Liver (tissue), 9 donors: ENCODE results near the gene RBM28. TPM values are rescaled to one million over a fixed set of nuclear protein-coding genes. Genes with fewer than 3 reads are reported as not detected.

Experiments
- DNase-seq: peaks from one replicate; pipeline ENCODE4 v3.0.0-alpha.2; 2017; ENCODE audit warnings: low spot score
- H3K27ac ChIP-seq, 2 donors: one replicate each; pipeline ENCODE4 v1.7.0; 2013; ENCODE audit warnings: inconsistent platforms in 2 of 2, low read length in 2 of 2, control low read depth in 1 of 2, low read depth in 1 of 2, mild to moderate bottlenecking in 1 of 2
- H3K27me3 ChIP-seq, 4 donors: one replicate each; pipeline versions ENCODE4 v1.6.1 to v1.7.0; 2013; ENCODE audit warnings: low read length in 3 of 4, inconsistent platforms in 1 of 4, mild to moderate bottlenecking in 1 of 4, moderate library complexity in 1 of 4; ENCODE audit not compliant: control insufficient read depth in 4 of 4, insufficient read depth in 4 of 4
- H3K36me3 ChIP-seq, 4 donors: one replicate each; pipeline versions ENCODE4 v1.6.1 to v1.7.0; 2013; ENCODE audit warnings: low read length in 3 of 4, mild to moderate bottlenecking in 3 of 4, low read depth in 1 of 4, moderate library complexity in 1 of 4; ENCODE audit not compliant: control insufficient read depth in 4 of 4, insufficient read depth in 3 of 4
- H3K4me1 ChIP-seq, 4 donors: one replicate each; pipeline versions ENCODE4 v1.6.1 to v1.7.0; 2013; ENCODE audit warnings: low read length in 3 of 4, mild to moderate bottlenecking in 3 of 4, moderate library complexity in 1 of 4; ENCODE audit not compliant: control insufficient read depth in 4 of 4, insufficient read depth in 4 of 4
- H3K4me3 ChIP-seq, 3 donors: one replicate each; pipeline versions ENCODE4 v1.6.1 to v1.7.0; 2013; ENCODE audit warnings: low read length in 3 of 3, control low read depth in 1 of 3, low read depth in 1 of 3, mild to moderate bottlenecking in 1 of 3
- H3K9ac ChIP-seq, 2 donors: one replicate each; pipeline ENCODE4 v1.7.0; 2013; ENCODE audit warnings: low read length in 2 of 2, mild to moderate bottlenecking in 2 of 2, moderate library complexity in 2 of 2, control low read depth in 1 of 2, low read depth in 1 of 2
- H3K9me3 ChIP-seq, 4 donors: one replicate each; pipeline versions ENCODE4 v1.6.1 to v1.7.0; 2013; ENCODE audit warnings: low read length in 3 of 4; ENCODE audit not compliant: control insufficient read depth in 4 of 4
- EGR1 ChIP-seq, 2 donors: IDR thresholded peaks; 2 replicates each; pipeline ENCODE4 v1.6.1; 2016 to 2018; ENCODE audit warnings: antibody characterized with exemption in 2 of 2, low read depth in 2 of 2
- FOXA1 ChIP-seq: IDR thresholded peaks from 2 replicates; pipeline ENCODE4 v1.6.1; 2016; ENCODE audit warnings: antibody characterized with exemption
- FOXA2 ChIP-seq: IDR thresholded peaks from 2 replicates; pipeline ENCODE4 v1.6.1; 2016; ENCODE audit warnings: antibody characterized with exemption
- GABPA ChIP-seq, 2 donors: IDR thresholded peaks in 1 of 2; conservative IDR thresholded peaks in 1 of 2; 2 replicates each; pipeline ENCODE4 v1.6.1; 2016; ENCODE audit warnings: antibody characterized with exemption in 2 of 2, mild to moderate bottlenecking in 1 of 2, moderate library complexity in 1 of 2
- HNF4A ChIP-seq, 2 donors: conservative IDR thresholded peaks; 2 replicates each; pipeline ENCODE4 v1.6.1; 2016; ENCODE audit warnings: antibody characterized with exemption in 2 of 2, mild to moderate bottlenecking in 2 of 2
- HNF4G ChIP-seq: IDR thresholded peaks from 2 replicates; pipeline ENCODE4 v1.6.1; 2016; ENCODE audit warnings: antibody characterized with exemption
- JUND ChIP-seq, 2 donors: IDR thresholded peaks; 2 replicates each; pipeline ENCODE4 v1.6.1; 2016; ENCODE audit warnings: antibody characterized with exemption in 2 of 2
- NR2F2 ChIP-seq: IDR thresholded peaks from 2 replicates; pipeline ENCODE4 v1.6.1; 2016; ENCODE audit warnings: antibody characterized with exemption
- RAD21 ChIP-seq, 2 donors: IDR thresholded peaks; 2 replicates each; pipeline ENCODE4 v1.6.1; 2016; ENCODE audit warnings: antibody characterized with exemption in 2 of 2, mild to moderate bottlenecking in 2 of 2
- RXRA ChIP-seq, 2 donors: IDR thresholded peaks; 2 replicates each; pipeline ENCODE4 v1.6.1; 2017 to 2018; ENCODE audit warnings: antibody characterized with exemption in 2 of 2, mild to moderate bottlenecking in 1 of 2
- SP1 ChIP-seq: IDR thresholded peaks from 2 replicates; pipeline ENCODE4 v1.6.1; 2018; ENCODE audit warnings: antibody characterized with exemption, mild to moderate bottlenecking
- TAF1 ChIP-seq: conservative IDR thresholded peaks from 2 replicates; pipeline ENCODE4 v1.6.1; 2016; ENCODE audit warnings: antibody characterized with exemption, mild to moderate bottlenecking
- YY1 ChIP-seq: IDR thresholded peaks from 2 replicates; pipeline ENCODE4 v1.6.1; 2016; ENCODE audit warnings: antibody characterized with exemption, mild to moderate bottlenecking
- WGBS: extraction: QIAGEN DNeasy Blood & Tissue Kit; methylation state at CpG from one replicate; pipeline ENCODE4 v1.1.7; 2013; 5-methylcytosine and 5-hydroxymethylcytosine counted together
- polyA plus RNA-seq, 2 donors: library from polyadenylated mRNA; stranded (reverse) in 1 of 2; unstranded in 1 of 2; fragments of 200-250 nt in 1 of 2; fragments of >200 nt in 1 of 2; fragmentation: Nextera tagmentation in 1 of 2; extraction: Ambion mirVana in 1 of 2; gene quantifications; one replicate each; pipeline versions ENCODE4 v1.2.1 to v1.2.3, GENCODE V29; 2013 to 2015
- total RNA-seq, 2 donors: library from RNA; depleted of rRNA; stranded (reverse); fragments of >200 nt; gene quantifications; one replicate each; pipeline ENCODE4 v1.2.3, GENCODE V29; 2014
- TF ChIP-seq, protein P1 (sequence below): IDR thresholded peaks from 2 replicates; pipeline ENCODE4 v1.6.1; 2016; ENCODE audit warnings: antibody characterized with exemption
- TF ChIP-seq, protein P2 (sequence below): fragments of 150-350 bp; IDR thresholded peaks from 2 replicates; pipeline ENCODE4 v1.5.1; 2017; ENCODE audit warnings: improper control_type of control experiment, low read depth, low read length; ENCODE audit not compliant: missing input control
- TF ChIP-seq, protein P3 (sequence below): IDR thresholded peaks from 2 replicates; pipeline ENCODE4 v1.6.1; 2016; ENCODE audit warnings: antibody characterized with exemption, mild to moderate bottlenecking
- TF ChIP-seq, protein P4 (sequence below): IDR thresholded peaks from 2 replicates; pipeline ENCODE4 v1.6.1; 2016; ENCODE audit warnings: antibody characterized with exemption
- TF ChIP-seq, protein P5 (sequence below): IDR thresholded peaks from 2 replicates; pipeline ENCODE4 v1.6.1; 2016; ENCODE audit warnings: antibody characterized with exemption
- donor health status: healthy.
- donor health status: healthy.
- donor health status: healthy.
- donor health status: healthy.
- donor health status: healthy.

RBM28 gene
- total and polyA plus RNA-seq, 4 donors, result 3.6 to 16.1 (median 11.7) TPM

DNA sequence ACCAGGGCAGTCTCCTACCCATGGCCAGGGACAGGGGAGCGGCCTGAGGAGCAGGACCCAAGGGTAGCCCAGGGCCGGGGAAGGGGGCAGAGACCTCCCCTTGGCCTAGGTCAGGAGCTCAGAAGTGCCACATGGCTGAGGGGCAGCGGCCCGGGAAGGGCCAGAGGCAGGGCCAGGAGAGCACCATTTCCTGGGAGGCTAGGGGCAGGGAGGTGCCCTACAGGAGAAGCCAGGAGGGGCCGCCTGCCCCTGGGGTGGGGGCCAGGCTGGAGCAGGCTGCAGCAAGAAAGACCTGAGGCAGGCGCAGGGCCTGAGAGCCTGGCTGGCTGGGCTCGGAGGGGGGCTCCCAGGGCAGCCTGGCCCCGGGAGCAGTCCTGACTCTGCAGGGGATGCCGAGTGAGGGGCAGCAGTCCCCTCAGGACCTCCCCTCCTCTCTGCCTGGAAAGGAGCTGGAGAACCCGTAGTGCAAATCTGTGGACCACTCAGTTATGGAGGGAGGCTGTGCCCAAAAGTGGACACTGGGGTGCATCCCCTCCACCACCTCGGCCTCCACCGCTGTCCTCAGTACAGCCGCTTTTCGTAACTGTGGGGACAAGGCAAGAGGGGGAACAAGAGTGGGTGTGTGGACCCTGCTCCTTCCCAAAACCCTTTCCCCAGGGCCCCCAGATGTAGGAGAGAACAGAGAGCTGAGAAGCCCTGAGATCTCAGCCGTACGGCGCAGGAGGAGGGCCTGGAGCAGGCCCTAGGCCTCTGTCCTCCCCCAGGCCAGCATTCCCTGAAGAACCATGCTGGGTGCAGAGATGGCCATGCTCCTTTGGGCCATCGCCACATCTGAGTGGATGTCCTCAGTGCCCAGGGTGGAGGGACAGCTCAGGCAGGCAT is 49.0 kb upstream of the RBM28 start:
- Histone ChIP-seq H3K9me3 (no peaks in the 10 kb centered on the region), H3K4me1 (no peaks in the 10 kb centered on the region), H3K36me3 (peaks cover 0 to 4% (median 0%) of the 10 kb centered on the region in 4 donors), H3K4me3 (no peak overlapping the region), H3K9ac (no peak overlapping the region), H3K27ac (no peak overlapping the region), H3K27me3 (no peaks in the 10 kb centered on the region)
- DNase-seq, result no peak
- WGBS, result 95% methylated on average over 18 of the region's 18 CpGs
- no peak for TF ChIP-seq NR2F2

DNA sequence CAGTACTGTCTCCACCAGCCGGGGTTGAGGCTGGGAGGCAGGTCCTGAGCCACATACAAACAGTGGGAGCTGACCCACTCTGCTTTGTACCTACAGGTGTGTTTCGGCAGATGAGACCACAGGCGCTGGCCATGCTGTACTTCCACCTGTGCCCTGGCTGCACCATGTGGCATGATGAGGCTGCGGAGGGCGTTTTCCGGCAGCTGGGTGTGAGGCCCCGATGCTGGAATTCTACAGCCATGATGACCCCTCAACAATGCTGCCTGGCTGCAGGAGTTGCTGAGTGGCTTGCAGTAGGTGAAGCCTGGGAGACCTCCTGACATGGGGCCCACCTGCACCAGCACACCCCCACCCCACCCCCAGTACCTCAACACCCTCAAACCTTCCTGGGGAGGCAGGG is 48.1 kb upstream of the RBM28 start:
- no peak overlapping the region for H3K27ac ChIP-seq
- TF ChIP-seq TAF1, result no peak
- TF ChIP-seq, protein P1, sequence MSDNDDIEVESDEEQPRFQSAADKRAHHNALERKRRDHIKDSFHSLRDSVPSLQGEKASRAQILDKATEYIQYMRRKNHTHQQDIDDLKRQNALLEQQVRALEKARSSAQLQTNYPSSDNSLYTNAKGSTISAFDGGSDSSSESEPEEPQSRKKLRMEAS, result no peak
- TF ChIP-seq JUND (IDR thresholded peaks at IDR 0.05), result no peak
- H3K36me3 ChIP-seq, result peaks cover 0 to 4% (median 0%) of the 10 kb centered on the region in 4 donors
- H3K9ac ChIP-seq, result no peak overlapping the region
- no peaks in the 10 kb centered on the region for H3K9me3 ChIP-seq
- H3K27me3 ChIP-seq, result no peaks in the 10 kb centered on the region
- DNase-seq, result no peak
- no peaks in the 10 kb centered on the region for H3K4me1 ChIP-seq
- H3K4me3 ChIP-seq, result no peak overlapping the region
- WGBS, result 95% methylated on average over 7 of the region's 7 CpGs

DNA sequence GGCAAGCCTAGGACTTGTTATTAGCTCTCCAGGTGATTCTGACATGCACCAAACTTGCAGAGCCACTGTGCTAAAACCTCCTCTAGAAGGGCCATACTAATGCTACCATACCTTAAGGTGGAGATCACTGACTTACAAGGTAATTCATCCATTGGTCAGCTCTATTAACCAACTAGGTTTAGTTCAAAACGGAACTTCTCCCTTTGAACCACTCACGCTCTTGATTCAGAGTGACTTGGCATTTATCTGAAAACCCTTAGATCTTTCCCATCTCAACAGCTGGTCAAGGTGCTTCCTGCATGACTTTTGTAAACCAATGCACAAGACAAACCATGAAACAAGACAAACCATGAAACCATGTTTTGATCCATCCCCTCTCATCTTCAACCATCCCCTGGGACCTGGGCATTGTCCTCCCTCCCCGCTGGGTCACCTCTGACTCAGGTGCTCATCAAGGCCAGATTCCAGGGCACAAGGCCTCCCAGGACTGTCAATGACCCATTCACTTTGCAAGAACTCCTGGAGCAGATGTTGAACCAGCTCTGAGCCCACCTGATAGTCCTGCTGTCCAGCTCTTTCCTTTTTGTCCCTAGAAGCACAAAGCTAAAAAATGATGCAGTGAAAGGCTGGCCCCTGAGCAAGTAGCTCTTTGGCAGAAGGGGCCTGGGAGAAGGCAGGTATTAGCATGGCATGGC is 47.3 kb upstream of the RBM28 start:
- no peak overlapping the region for H3K27ac ChIP-seq
- peaks cover 0 to 4% (median 0%) of the 10 kb centered on the region in 4 donors for H3K36me3 ChIP-seq
- H3K4me3 ChIP-seq, result no peak overlapping the region
- H3K27me3 ChIP-seq, result no peaks in the 10 kb centered on the region
- TF ChIP-seq, protein P2, sequence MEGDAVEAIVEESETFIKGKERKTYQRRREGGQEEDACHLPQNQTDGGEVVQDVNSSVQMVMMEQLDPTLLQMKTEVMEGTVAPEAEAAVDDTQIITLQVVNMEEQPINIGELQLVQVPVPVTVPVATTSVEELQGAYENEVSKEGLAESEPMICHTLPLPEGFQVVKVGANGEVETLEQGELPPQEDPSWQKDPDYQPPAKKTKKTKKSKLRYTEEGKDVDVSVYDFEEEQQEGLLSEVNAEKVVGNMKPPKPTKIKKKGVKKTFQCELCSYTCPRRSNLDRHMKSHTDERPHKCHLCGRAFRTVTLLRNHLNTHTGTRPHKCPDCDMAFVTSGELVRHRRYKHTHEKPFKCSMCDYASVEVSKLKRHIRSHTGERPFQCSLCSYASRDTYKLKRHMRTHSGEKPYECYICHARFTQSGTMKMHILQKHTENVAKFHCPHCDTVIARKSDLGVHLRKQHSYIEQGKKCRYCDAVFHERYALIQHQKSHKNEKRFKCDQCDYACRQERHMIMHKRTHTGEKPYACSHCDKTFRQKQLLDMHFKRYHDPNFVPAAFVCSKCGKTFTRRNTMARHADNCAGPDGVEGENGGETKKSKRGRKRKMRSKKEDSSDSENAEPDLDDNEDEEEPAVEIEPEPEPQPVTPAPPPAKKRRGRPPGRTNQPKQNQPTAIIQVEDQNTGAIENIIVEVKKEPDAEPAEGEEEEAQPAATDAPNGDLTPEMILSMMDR, result no peak
- TF ChIP-seq, protein P3, sequence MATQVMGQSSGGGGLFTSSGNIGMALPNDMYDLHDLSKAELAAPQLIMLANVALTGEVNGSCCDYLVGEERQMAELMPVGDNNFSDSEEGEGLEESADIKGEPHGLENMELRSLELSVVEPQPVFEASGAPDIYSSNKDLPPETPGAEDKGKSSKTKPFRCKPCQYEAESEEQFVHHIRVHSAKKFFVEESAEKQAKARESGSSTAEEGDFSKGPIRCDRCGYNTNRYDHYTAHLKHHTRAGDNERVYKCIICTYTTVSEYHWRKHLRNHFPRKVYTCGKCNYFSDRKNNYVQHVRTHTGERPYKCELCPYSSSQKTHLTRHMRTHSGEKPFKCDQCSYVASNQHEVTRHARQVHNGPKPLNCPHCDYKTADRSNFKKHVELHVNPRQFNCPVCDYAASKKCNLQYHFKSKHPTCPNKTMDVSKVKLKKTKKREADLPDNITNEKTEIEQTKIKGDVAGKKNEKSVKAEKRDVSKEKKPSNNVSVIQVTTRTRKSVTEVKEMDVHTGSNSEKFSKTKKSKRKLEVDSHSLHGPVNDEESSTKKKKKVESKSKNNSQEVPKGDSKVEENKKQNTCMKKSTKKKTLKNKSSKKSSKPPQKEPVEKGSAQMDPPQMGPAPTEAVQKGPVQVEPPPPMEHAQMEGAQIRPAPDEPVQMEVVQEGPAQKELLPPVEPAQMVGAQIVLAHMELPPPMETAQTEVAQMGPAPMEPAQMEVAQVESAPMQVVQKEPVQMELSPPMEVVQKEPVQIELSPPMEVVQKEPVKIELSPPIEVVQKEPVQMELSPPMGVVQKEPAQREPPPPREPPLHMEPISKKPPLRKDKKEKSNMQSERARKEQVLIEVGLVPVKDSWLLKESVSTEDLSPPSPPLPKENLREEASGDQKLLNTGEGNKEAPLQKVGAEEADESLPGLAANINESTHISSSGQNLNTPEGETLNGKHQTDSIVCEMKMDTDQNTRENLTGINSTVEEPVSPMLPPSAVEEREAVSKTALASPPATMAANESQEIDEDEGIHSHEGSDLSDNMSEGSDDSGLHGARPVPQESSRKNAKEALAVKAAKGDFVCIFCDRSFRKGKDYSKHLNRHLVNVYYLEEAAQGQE, result no peak
- TF ChIP-seq JUND (IDR thresholded peaks at IDR 0.05) (no peak), YY1 (no peak), RXRA (IDR thresholded peaks at IDR 0.05) (no peak), FOXA2 (no peak), NR2F2 (no peak), SP1 (no peak), HNF4G (no peak), RAD21 (IDR thresholded peaks at IDR 0.05) (no peak), FOXA1 (no peak), GABPA (IDR thresholded peaks at IDR 0.05 in 1 of 2, conservative IDR thresholded peaks at IDR 0.05 in 1 of 2) (no peak), HNF4A (conservative IDR thresholded peaks at IDR 0.05) (no peak), TAF1 (no peak), EGR1 (IDR thresholded peaks at IDR 0.05; ENCODE audit: low read depth in 2 of 2) (no peak)
- TF ChIP-seq, protein P1, result no peak
- TF ChIP-seq, protein P4, sequence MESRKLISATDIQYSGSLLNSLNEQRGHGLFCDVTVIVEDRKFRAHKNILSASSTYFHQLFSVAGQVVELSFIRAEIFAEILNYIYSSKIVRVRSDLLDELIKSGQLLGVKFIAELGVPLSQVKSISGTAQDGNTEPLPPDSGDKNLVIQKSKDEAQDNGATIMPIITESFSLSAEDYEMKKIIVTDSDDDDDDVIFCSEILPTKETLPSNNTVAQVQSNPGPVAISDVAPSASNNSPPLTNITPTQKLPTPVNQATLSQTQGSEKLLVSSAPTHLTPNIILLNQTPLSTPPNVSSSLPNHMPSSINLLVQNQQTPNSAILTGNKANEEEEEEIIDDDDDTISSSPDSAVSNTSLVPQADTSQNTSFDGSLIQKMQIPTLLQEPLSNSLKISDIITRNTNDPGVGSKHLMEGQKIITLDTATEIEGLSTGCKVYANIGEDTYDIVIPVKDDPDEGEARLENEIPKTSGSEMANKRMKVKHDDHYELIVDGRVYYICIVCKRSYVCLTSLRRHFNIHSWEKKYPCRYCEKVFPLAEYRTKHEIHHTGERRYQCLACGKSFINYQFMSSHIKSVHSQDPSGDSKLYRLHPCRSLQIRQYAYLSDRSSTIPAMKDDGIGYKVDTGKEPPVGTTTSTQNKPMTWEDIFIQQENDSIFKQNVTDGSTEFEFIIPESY, result no peak
- TF ChIP-seq, protein P5, sequence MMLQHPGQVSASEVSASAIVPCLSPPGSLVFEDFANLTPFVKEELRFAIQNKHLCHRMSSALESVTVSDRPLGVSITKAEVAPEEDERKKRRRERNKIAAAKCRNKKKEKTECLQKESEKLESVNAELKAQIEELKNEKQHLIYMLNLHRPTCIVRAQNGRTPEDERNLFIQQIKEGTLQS, result no peak
- no peak for DNase-seq
- 85% methylated on average over 3 of the region's 3 CpGs for WGBS
- H3K4me1 ChIP-seq, result no peaks in the 10 kb centered on the region
- no peak overlapping the region for H3K9ac ChIP-seq
- H3K9me3 ChIP-seq, result no peaks in the 10 kb centered on the region
